ENCODE data around the gene GIMAP5. TPM values are rescaled to one million over a fixed set of nuclear protein-coding genes. Genes with fewer than 3 reads are reported as not detected.

The GIMAP5 gene
- total and polyA plus RNA-seq, 2 donors (not counting 3 experiments of a cell fraction or from before 2014, with no cell fraction given): 0.44 to 18.9 TPM

DNA sequence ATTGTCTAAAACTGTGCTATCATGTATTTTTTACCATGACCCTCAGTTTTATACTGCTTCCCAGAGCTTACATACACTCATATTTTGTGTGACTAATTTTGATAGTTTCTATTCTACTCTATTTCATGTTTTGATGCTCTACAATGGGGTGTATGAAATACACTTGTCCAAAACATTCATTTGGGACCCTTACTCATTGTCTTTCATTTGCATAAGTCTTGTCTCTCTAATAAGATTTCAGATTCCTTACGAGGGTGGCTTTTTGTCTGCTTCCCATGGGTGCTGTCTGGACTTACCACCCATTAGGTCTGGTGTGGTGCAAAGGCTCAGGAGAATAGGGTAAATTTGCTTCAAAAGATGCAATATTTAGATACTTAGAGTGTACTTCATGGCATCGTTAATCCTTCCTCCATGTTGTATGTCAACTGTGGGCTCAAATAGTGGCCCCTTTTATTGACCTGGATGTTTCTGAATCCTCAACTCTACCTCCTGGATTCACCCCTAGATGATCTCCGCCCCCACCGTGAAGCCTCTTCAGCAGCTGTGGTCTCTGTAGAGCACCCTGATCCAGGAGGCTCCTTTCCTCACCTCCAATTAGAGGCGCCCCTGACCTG is 3.6 kb upstream of the GIMAP5 start:
- intact Hi-C loops (cut with micrococcal nuclease) (no loop called here), dilution Hi-C loops (cut with MboI; ENCODE audit: extremely low pct_ligation_motif_present, low sequenced_read_pairs) (no loop called here)
- Histone ChIP-seq H3K4me2 (ENCODE audit: insufficient read depth, low read length) (no peak overlapping the region), H4K20me1 (replicated peaks; ENCODE audit: control insufficient read depth, extremely low read depth, insufficient read depth, low read length) (no peaks in the 10 kb centered on the region), H2AFZ (ENCODE audit: low read depth, low read length) (no peak overlapping the region), H3K36me3 (ENCODE audit: control insufficient read depth in 2 of 2, extremely low read depth in 1 of 2, insufficient read depth in 2 of 2, low read length in 2 of 2) (no peaks in the 10 kb centered on the region), H3K4me1 (ENCODE audit: control insufficient read depth, extremely low read depth, insufficient read depth, low read length) (peaks cover 16% of the 10 kb centered on the region), H3K27ac (ENCODE audit: insufficient read depth, low read depth, low read length) (no peak overlapping the region), H3K9ac (replicated peaks; ENCODE audit: extremely low read depth, insufficient read depth, low read length) (no peak overlapping the region), H3K4me3 (replicated peaks in 1 of 3; ENCODE audit: insufficient read depth in 1 of 3, low read depth in 1 of 3, low read length in 3 of 3) (no peak overlapping the region), H3K27me3 (ENCODE audit: control insufficient read depth in 2 of 2, insufficient read depth in 2 of 2, low read length in 2 of 2) (no peaks in the 10 kb centered on the region), H3K79me2 (ENCODE audit: control insufficient read depth, insufficient read depth, low read length) (no peaks in the 10 kb centered on the region), H3K9me3 (replicated peaks; ENCODE audit: control insufficient read depth, insufficient read depth, low read length) (no peaks in the 10 kb centered on the region), H3K9me1 (replicated peaks; ENCODE audit: control insufficient read depth, extremely low read depth, insufficient read depth, low read length) (no peaks in the 10 kb centered on the region)
- TF ChIP-seq POLR2A (IDR thresholded peaks at IDR 0.05; ENCODE audit: low read depth, low read length) (no peak), JUN (IDR thresholded peaks at IDR 0.05; ENCODE audit: borderline replicate concordance, insufficient read depth, insufficient read length, low read depth) (no peak), POLR2AphosphoS5 (IDR thresholded peaks at IDR 0.05; ENCODE audit: insufficient read depth, low read depth, low read length) (no peak), FOS (IDR thresholded peaks at IDR 0.05; ENCODE audit: borderline replicate concordance, insufficient read depth, low read length) (no peak), EZH2 (IDR thresholded peaks at IDR 0.05; ENCODE audit: borderline replicate concordance, low read depth, low read length, severe bottlenecking) (no peak), MYC (IDR thresholded peaks at IDR 0.05; ENCODE audit: low read depth, low read length) (no peak), GATA2 (IDR thresholded peaks at IDR 0.05; ENCODE audit: insufficient read depth, insufficient read length, low read depth, low read length) (no peak)
- TF ChIP-seq, protein P1, sequence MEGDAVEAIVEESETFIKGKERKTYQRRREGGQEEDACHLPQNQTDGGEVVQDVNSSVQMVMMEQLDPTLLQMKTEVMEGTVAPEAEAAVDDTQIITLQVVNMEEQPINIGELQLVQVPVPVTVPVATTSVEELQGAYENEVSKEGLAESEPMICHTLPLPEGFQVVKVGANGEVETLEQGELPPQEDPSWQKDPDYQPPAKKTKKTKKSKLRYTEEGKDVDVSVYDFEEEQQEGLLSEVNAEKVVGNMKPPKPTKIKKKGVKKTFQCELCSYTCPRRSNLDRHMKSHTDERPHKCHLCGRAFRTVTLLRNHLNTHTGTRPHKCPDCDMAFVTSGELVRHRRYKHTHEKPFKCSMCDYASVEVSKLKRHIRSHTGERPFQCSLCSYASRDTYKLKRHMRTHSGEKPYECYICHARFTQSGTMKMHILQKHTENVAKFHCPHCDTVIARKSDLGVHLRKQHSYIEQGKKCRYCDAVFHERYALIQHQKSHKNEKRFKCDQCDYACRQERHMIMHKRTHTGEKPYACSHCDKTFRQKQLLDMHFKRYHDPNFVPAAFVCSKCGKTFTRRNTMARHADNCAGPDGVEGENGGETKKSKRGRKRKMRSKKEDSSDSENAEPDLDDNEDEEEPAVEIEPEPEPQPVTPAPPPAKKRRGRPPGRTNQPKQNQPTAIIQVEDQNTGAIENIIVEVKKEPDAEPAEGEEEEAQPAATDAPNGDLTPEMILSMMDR (IDR thresholded peaks at IDR 0.05; ENCODE audit: extremely low read depth in 1 of 2, insufficient read depth in 1 of 2, low read depth in 1 of 2, low read length in 2 of 2): no peak
- TF ChIP-seq, protein P2, sequence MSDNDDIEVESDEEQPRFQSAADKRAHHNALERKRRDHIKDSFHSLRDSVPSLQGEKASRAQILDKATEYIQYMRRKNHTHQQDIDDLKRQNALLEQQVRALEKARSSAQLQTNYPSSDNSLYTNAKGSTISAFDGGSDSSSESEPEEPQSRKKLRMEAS (IDR thresholded peaks at IDR 0.05; ENCODE audit: insufficient read depth, insufficient read length): no peak
- ChIA-PET POLR2A (no interaction called here), CTCF (no interaction called here)
- no TSS peak for BruUV-seq (replicated peaks)
- DNase-seq (ENCODE audit: low read depth, low spot score) (no peak), FAIRE-seq (no peak)

Measured in endothelial cell of umbilical vein (primary cell).